ENCODE results near the gene UBE2D2.

Gene UBE2D2

DNA sequence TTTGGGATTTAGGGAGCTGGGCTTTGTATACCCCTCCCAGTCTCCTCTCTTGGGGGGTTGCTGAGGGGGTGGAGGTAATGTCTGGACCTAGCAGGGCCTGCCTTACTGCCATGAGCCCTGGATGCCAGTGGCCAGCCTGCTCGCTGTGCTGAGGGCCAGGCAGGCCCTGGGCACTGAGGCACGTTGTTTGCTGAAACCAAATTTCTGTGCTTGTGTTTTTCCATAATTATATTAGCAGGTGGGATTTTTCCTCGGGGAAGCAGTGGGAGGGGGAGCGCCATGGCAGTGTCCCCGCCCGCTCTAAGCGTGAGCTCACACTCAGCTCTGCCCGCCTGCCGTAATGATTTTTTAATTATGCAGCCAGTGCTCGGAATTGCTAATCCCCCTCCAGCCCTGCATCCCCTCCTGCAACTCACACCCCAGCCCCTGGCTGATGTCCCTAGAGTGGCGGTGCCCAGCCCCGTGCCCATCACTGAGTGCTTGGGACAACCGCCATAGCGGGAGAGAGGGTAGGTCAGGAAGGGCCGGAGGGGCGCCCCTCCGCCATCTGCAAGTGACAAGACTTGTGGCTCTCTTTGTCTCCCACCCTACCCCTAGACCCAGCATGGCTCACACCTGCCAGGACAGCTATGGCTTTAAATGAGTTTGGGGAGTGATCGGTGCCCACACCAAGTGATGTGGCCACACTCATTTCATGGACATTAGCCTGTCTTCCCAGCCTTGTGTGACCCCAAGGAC, 108.0 kb downstream of the UBE2D2 start:
- no peak for DNase-seq (ENCODE audit: insufficient read length, low spot score)
- TF ChIP-seq POLR2AphosphoS5 (IDR thresholded peaks at IDR 0.05; ENCODE audit: low read depth, low read length) (no peak), TAF1 (IDR thresholded peaks at IDR 0.05; ENCODE audit: low read depth, low read length) (no peak), SPI1 (IDR thresholded peaks at IDR 0.05; ENCODE audit: low read depth, low read length) (no peak), POU2F2 (IDR thresholded peaks at IDR 0.05; ENCODE audit: low read depth, low read length) (no peak), PAX5 (IDR thresholded peaks at IDR 0.05; ENCODE audit: insufficient read depth, low read length, severe bottlenecking) (no peak), POLR2A (IDR thresholded peaks at IDR 0.05; ENCODE audit: low read depth, low read length) (no peak; the same call in 1 of the 2 replicates)
- FAIRE-seq, result peak; percentile 81

DNA sequence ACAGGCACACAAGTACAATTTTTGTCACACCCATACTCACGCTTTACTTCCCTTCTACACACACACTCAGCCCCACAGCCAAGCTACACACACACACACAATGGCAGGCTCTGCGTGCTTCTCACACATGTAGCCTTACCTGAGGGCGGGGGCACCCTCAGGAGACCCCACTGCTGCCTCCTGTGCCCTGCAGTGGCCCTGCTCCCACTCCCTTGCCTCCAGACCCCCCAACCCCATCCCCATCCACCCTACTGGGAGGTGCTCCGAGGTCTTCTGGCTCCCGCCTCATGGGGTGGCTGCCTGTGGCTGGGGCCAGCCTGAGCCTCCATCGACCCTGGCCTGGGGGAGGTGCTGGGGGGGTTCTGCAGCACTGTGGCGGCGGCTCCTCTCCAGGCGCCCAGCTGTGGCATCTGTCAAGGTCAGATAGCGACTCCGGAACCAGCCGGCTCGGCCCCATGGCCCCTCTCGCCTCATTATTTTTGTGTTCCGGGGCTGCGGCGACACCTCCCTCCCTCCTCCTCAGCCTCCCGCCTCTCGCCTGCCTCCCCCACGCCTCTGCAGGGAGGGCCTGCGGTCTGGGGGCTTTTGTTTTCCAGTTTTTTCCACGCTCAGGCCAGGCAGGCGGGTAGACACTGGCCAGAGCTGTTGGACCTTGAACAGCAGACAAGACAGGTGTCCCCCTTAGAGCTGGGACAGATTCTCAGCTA, 108.7 kb downstream of the UBE2D2 start:
- DNase-seq (ENCODE audit: insufficient read length, low spot score) (peak; percentile 67), FAIRE-seq (no peak)
- TF ChIP-seq SPI1 (IDR thresholded peaks at IDR 0.05; ENCODE audit: low read depth, low read length), result no peak
- no peak for TF ChIP-seq TAF1 (IDR thresholded peaks at IDR 0.05; ENCODE audit: low read depth, low read length)
- no peak for TF ChIP-seq POU2F2 (IDR thresholded peaks at IDR 0.05; ENCODE audit: low read depth, low read length)
- TF ChIP-seq POLR2A (IDR thresholded peaks at IDR 0.05; ENCODE audit: low read depth, low read length), result no peak; the same call in 1 of the 2 replicates
- no peak for TF ChIP-seq POLR2AphosphoS5 (IDR thresholded peaks at IDR 0.05; ENCODE audit: low read depth, low read length)
- TF ChIP-seq PAX5 (IDR thresholded peaks at IDR 0.05; ENCODE audit: insufficient read depth, low read length, severe bottlenecking), result no peak

DNA sequence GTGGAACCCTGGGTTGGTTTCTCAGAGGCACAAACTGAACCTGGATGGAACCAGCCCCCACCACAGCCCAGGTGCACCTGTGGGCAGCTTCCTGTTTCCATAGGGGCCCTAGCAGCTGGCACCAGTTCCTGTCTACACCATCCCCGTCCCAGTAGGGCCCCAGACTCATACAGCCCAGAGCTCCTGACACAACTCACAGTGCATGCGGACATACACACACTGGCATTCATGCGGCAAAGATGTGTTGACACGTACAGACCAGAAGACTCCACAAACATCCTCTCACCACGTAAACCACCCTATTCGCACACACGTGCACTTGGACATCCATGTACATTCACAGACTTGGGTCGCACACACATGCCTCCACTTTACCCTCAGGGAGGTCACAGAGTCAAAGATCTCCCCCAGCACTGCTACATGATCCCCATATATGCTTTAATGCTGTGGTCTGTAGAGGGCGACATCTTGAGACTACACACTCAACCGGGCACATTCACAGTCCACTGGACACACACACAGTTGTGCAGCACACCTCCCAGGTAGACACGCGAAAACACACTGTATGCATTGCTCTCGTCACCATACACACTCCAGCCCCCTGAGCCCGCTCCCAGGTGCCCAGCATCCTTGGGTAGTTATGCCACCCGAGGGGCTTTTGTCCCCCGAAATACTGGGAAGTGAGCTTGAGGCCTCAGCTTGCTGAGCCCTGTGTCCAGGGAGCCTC, 109.4 kb downstream of the UBE2D2 start:
- peak; percentile 43; the same call in 1 of the 2 replicates for TF ChIP-seq TAF1 (IDR thresholded peaks at IDR 0.05; ENCODE audit: low read depth, low read length)
- no peak for TF ChIP-seq POLR2A (IDR thresholded peaks at IDR 0.05; ENCODE audit: low read depth, low read length)
- TF ChIP-seq POU2F2 (IDR thresholded peaks at IDR 0.05; ENCODE audit: low read depth, low read length), result no peak
- no peak; the same call in 1 of the 2 replicates for TF ChIP-seq POLR2AphosphoS5 (IDR thresholded peaks at IDR 0.05; ENCODE audit: low read depth, low read length)
- peak; percentile 58 for TF ChIP-seq SPI1 (IDR thresholded peaks at IDR 0.05; ENCODE audit: low read depth, low read length)
- TF ChIP-seq PAX5 (IDR thresholded peaks at IDR 0.05; ENCODE audit: insufficient read depth, low read length, severe bottlenecking), result no peak
- FAIRE-seq, result peak; percentile 99
- DNase-seq (ENCODE audit: insufficient read length, low spot score), result peak; percentile 62

DNA sequence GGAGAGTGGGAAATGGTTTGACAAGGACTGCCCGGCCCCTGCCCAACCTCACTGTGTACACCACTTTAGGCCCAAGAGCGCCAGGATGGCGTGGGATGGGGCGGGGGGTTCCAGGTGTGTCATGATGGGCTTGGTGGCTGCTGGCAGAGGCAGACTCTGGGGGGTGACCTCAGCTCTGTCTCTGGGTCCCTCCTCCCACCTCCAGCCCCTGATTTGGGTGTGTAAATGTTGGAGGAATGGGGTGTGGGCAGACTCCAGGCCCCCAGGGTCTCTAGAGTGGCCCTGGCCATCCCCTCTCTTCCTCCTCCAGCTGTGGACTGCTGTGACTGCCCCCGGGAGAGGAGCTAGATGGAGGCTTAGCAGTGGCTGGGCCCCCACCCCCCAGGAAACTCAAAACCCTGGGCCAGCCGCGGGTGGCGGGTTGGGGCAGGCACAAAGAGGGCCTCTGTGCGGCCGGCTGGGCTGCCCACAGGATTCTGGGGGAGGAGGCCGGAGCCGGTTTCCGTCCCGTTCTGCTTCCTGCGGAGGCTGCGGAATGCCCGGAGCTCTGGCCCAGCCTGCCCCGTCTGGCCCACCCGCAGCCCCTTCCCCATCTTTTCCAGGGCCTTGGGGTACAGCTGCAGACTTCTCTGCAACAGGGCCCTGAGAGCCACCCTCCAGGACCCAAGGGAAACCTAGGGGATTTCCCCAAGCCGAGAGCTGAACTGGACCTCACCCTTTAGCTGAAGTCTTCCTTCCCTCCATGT, 110.1 kb downstream of the UBE2D2 start:
- FAIRE-seq, result no peak
- TF ChIP-seq TAF1 (IDR thresholded peaks at IDR 0.05; ENCODE audit: low read depth, low read length) (no peak), SPI1 (IDR thresholded peaks at IDR 0.05; ENCODE audit: low read depth, low read length) (no peak), POLR2A (IDR thresholded peaks at IDR 0.05; ENCODE audit: low read depth, low read length) (no peak), POU2F2 (IDR thresholded peaks at IDR 0.05; ENCODE audit: low read depth, low read length) (no peak)
- no peak for DNase-seq (ENCODE audit: insufficient read length, low spot score)

DNA sequence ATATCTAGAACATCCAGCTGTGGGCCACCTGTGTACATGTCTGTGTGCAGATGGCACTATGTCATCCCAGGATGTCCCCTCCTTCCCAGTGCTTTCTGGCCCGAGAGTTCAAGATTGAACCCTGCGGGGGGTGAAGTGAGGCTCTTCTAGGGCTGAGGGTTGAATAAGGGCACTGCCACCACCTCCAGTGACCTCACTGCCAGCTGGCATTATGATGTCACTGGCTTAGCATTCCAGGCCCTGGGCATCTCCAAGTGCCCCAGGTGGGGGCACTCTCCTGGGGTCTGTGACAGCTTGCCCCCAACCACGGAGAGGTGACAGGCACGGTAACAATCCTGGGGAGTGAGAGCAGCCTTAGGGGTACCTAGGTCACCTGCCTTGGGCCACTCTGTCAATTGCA, 114.1 kb downstream of the UBE2D2 start:
- DNase-seq (ENCODE audit: insufficient read length, low spot score) (no peak), FAIRE-seq (no peak)
- TF ChIP-seq PAX5 (IDR thresholded peaks at IDR 0.05; ENCODE audit: insufficient read depth, low read length, severe bottlenecking) (no peak), POLR2AphosphoS5 (IDR thresholded peaks at IDR 0.05; ENCODE audit: low read depth, low read length) (no peak)

DNA sequence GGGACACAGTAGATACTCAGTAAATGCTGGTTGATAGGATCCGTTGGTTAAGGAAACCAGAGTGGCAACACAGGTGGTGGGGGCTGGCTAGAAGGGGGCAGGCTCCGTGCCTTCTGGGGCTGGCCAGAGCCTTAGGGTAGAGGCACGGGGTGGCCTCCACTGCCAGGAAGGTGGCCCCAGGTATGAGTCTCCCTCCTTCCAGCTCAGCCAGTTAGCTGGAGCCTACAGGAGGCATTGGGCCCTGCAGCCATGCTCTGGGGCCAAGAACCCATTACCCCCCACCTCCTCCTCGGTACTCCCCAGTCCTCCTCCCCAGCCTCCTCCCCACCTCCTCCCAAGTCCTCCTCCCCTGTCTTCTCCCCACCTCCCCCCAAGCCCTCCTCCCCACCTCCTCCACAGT, 114.7 kb downstream of the UBE2D2 start:
- no peak for DNase-seq (ENCODE audit: insufficient read length, low spot score)
- FAIRE-seq, result no peak

DNA sequence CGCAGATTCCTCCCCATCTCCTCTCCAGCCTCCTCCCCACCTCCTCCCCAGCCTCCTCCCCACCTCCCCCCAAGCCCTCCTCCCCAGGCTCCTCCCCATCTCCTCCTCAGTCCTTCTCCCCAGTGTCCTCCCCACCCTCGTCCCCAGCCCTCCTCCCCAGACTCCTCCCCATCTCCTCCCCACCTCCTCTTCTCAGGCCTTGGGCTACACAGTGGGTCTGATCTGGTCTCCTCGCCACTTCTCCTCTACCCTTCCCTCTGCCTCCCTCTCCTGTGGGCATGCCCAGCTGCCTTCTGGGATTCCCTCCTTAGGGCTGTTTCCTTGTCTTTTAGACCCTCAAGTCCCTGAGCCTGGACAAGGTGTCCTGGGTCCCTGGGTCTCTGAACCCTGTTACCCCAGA, 115.3 kb downstream of the UBE2D2 start:
- TF ChIP-seq POLR2AphosphoS5 (IDR thresholded peaks at IDR 0.05; ENCODE audit: low read depth, low read length) (no peak), POLR2A (IDR thresholded peaks at IDR 0.05; ENCODE audit: low read depth, low read length) (no peak), TAF1 (IDR thresholded peaks at IDR 0.05; ENCODE audit: low read depth, low read length) (no peak), SPI1 (IDR thresholded peaks at IDR 0.05; ENCODE audit: low read depth, low read length) (no peak), PAX5 (IDR thresholded peaks at IDR 0.05; ENCODE audit: insufficient read depth, low read length, severe bottlenecking) (no peak), POU2F2 (IDR thresholded peaks at IDR 0.05; ENCODE audit: low read depth, low read length) (no peak)
- FAIRE-seq (no peak), DNase-seq (ENCODE audit: insufficient read length, low spot score) (no peak)

More for the DNA sequence above, 114.7 kb downstream of the UBE2D2 start:
- TF ChIP-seq POLR2AphosphoS5 (IDR thresholded peaks at IDR 0.05; ENCODE audit: low read depth, low read length), result no peak
- no peak for TF ChIP-seq POLR2A (IDR thresholded peaks at IDR 0.05; ENCODE audit: low read depth, low read length)
- no peak for TF ChIP-seq SPI1 (IDR thresholded peaks at IDR 0.05; ENCODE audit: low read depth, low read length)
- no peak for TF ChIP-seq PAX5 (IDR thresholded peaks at IDR 0.05; ENCODE audit: insufficient read depth, low read length, severe bottlenecking)
- no peak for TF ChIP-seq TAF1 (IDR thresholded peaks at IDR 0.05; ENCODE audit: low read depth, low read length)
- no peak for TF ChIP-seq POU2F2 (IDR thresholded peaks at IDR 0.05; ENCODE audit: low read depth, low read length)

DNA sequence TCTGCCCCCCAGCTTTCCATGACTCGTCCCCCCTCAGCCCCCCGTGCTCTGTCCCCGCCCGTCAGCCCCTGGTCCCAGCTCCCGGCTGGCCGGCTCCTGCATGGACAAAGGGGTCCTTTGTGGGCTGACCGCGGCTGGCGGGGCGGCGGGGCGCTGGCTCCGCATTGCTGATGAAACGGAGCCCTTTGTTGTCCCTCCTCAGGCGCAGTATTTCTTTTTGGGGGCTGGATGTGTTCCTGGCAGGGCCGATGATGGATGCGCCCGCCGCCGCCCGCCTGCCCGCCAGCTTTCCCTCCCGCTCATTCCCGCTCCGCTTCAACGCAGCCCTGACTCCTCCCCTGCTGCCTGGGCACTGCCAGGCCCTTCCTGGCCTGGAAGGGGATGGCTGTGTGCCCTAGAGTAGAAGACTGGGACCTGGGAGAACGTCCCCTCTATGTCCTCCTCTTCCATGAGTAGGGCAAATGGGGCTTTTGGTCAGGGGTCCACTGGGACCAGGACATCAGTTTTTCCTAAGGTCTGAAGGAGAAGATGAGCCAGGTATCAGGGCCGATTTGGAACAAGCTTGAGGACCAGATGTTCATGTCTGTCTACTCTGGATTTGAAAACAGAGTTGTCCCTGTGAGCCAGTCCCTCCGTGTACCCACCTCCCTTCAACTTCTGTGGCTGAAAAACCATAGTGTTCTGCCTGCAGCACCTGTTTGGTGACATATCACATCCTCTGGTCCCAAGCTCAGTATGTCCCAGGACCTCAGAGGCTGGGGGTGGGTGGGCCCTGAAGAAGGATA, 116.0 kb downstream of the UBE2D2 start:
- FAIRE-seq (no peak), DNase-seq (ENCODE audit: insufficient read length, low spot score) (no peak)
- TF ChIP-seq SPI1 (IDR thresholded peaks at IDR 0.05; ENCODE audit: low read depth, low read length) (no peak), POLR2A (IDR thresholded peaks at IDR 0.05; ENCODE audit: low read depth, low read length) (no peak), TAF1 (IDR thresholded peaks at IDR 0.05; ENCODE audit: low read depth, low read length) (no peak), PAX5 (IDR thresholded peaks at IDR 0.05; ENCODE audit: insufficient read depth, low read length, severe bottlenecking) (no peak), POLR2AphosphoS5 (IDR thresholded peaks at IDR 0.05; ENCODE audit: low read depth, low read length) (no peak), POU2F2 (IDR thresholded peaks at IDR 0.05; ENCODE audit: low read depth, low read length) (no peak)

All from GM12891 (cell line).